Keratinocyte (primary cell): ENCODE data around the gene THBS4. TPM values are rescaled to one million over a fixed set of nuclear protein-coding genes. Genes with fewer than 3 reads are reported as not detected.

Source experiments
- DNase-seq: peaks from one replicate; pipeline ENCODE4 v3.0.0-alpha.2; 2011; ENCODE audit warnings: low read depth, missing footprints, low spot score
- FAIRE-seq: peaks from 2 replicates; lab custom pipeline; 2011; peaks lifted over from hg19 to GRCh38; lab: Jason Lieb, UNC
- H2AFZ ChIP-seq: 2 replicates; pipeline ENCODE4 v1.6.0; 2012; ENCODE audit warnings: low read length, control low read depth, inconsistent platforms; ENCODE audit not compliant: control insufficient read depth
- H3K27ac ChIP-seq: 2 replicates; pipeline ENCODE4 v1.5.1; 2011; ENCODE audit warnings: low read length; ENCODE audit not compliant: control insufficient read depth, insufficient read depth
- H3K27me3 ChIP-seq: 3 replicates; pipeline ENCODE4 v1.6.0; 2011; ENCODE audit warnings: low read length; ENCODE audit not compliant: control insufficient read depth, insufficient read depth; ENCODE audit errors: extremely low read depth
- H3K36me3 ChIP-seq, 2 experiments: 2 replicates in 1 of 2; 3 replicates in 1 of 2; pipeline ENCODE4 v1.5.1; 2011; ENCODE audit warnings: low read length in 2 of 2, mild to moderate bottlenecking in 1 of 2; ENCODE audit not compliant: control insufficient read depth in 2 of 2, insufficient read depth in 2 of 2; ENCODE audit errors: extremely low read depth in 1 of 2
- H3K4me1 ChIP-seq: 3 replicates; pipeline ENCODE4 v1.5.1; 2011; ENCODE audit warnings: low read length; ENCODE audit not compliant: control insufficient read depth, insufficient read depth; ENCODE audit errors: extremely low read depth
- H3K4me2 ChIP-seq: 3 replicates; pipeline ENCODE4 v1.6.0; 2011; ENCODE audit warnings: low read depth, low read length; ENCODE audit not compliant: control insufficient read depth, insufficient read depth; ENCODE audit errors: extremely low read depth
- H3K4me3 ChIP-seq, 3 experiments: fragments of 200-600 bp in 1 of 3; sonication (generic) in 1 of 3; 2 replicates in 2 of 3; 3 replicates in 1 of 3; pipeline ENCODE4 v1.5.1; 2011 to 2016; ENCODE audit warnings: low read length in 3 of 3, mild to moderate bottlenecking in 3 of 3, control low read depth in 2 of 3, inconsistent platforms in 1 of 3, low read depth in 1 of 3, mixed read lengths in 1 of 3, mixed run types in 1 of 3, moderate library complexity in 1 of 3; ENCODE audit not compliant: control insufficient read depth in 2 of 3, insufficient read depth in 2 of 3; ENCODE audit errors: extremely low read depth in 1 of 3
- H3K79me2 ChIP-seq: 2 replicates; pipeline ENCODE4 v1.6.0; 2012; ENCODE audit warnings: low read length; ENCODE audit not compliant: control insufficient read depth, insufficient read depth
- H3K9ac ChIP-seq: 3 replicates; pipeline ENCODE4 v1.6.0; 2011; ENCODE audit warnings: low read length; ENCODE audit not compliant: control insufficient read depth, insufficient read depth; ENCODE audit errors: extremely low read depth
- H3K9me1 ChIP-seq: 3 replicates; pipeline ENCODE4 v1.6.0; 2011; ENCODE audit warnings: low read length; ENCODE audit not compliant: control insufficient read depth, insufficient read depth; ENCODE audit errors: extremely low read depth
- H3K9me3 ChIP-seq: 2 replicates; pipeline ENCODE4 v1.5.1; 2012; ENCODE audit warnings: low read depth, low read length; ENCODE audit not compliant: control insufficient read depth
- H4K20me1 ChIP-seq: 3 replicates; pipeline ENCODE4 v1.6.0; 2011; ENCODE audit warnings: low read length; ENCODE audit not compliant: control insufficient read depth, insufficient read depth; ENCODE audit errors: extremely low read depth
- CTCF ChIP-seq, 3 experiments: IDR thresholded peaks in 1 of 3; conservative IDR thresholded peaks in 1 of 3; optimal IDR thresholded peaks in 1 of 3; 2 replicates in 2 of 3; 3 replicates in 1 of 3; pipeline versions ENCODE3 to v1.5.1; 2011; ENCODE audit warnings: low read length in 3 of 3, mild to moderate bottlenecking in 3 of 3, moderate library complexity in 2 of 3, control low read depth in 1 of 3, inconsistent platforms in 1 of 3; ENCODE audit not compliant: insufficient read depth in 2 of 3; ENCODE audit errors: extremely low read depth in 1 of 3
- EZH2 ChIP-seq: IDR thresholded peaks from one replicate; pipeline ENCODE4 v1.6.1; 2012; ENCODE audit warnings: inconsistent platforms, mild to moderate bottlenecking, low read length, moderate library complexity
- dilution Hi-C: fragments of 300-500 bp; cut with MboI; formaldehyde crosslinking; loops from one replicate; pipeline ENCODE4 v1.7.0; 2020; ENCODE audit warnings: low sequenced_read_pairs; ENCODE audit not compliant: extremely low pct_ligation_motif_present
- polyA plus RNA-seq, 5 experiments: library from polyadenylated mRNA; depleted of rRNA in 3 of 5; stranded (reverse) in 3 of 5; stranded (forward) in 1 of 5; unstranded in 1 of 5; fragments of >200 nt; gene quantifications; 1 replicate in 1 of 5; 2 replicates in 3 of 5; 3 replicates in 1 of 5; pipeline versions ENCODE4 v1.2.1 to v1.2.3, GENCODE V29; 2011 to 2012; ENCODE audit warnings: missing spikeins in 2 of 5, low read depth in 1 of 5, low replicate concordance in 1 of 5

The THBS4 gene
- polyA plus RNA-seq, 1 donor (not counting 4 experiments of a cell fraction or from before 2014, with no cell fraction given) = 0.47 TPM

GRCh38 chr5:80048084-80048780 is 13.1 kb downstream of the THBS4 start:
- Histone ChIP-seq H3K27ac (no peak overlapping the region), H3K4me1 (no peaks in the 10 kb centered on the region), H2AFZ (no peak overlapping the region), H4K20me1 (no peaks in the 10 kb centered on the region), H3K9ac (no peak overlapping the region), H3K27me3 (peaks cover 6% of the 10 kb centered on the region), H3K4me3 (no peak overlapping the region), H3K79me2 (no peaks in the 10 kb centered on the region), H3K4me2 (no peak overlapping the region), H3K9me3 (no peaks in the 10 kb centered on the region), H3K9me1 (no peaks in the 10 kb centered on the region), H3K36me3 (no peaks in the 10 kb centered on the region)
- FAIRE-seq (no peak), DNase-seq (no peak)
- dilution Hi-C loops = no loop called here
- TF ChIP-seq CTCF (optimal IDR thresholded peaks at IDR 0.05 in 1 of 3, IDR thresholded peaks at IDR 0.05 in 1 of 3, conservative IDR thresholded peaks at IDR 0.05 in 1 of 3; ENCODE audit: extremely low read depth in 1 of 3, insufficient read depth in 2 of 3, low read length in 3 of 3) = no peak
- no peak for TF ChIP-seq EZH2

- Histone ChIP-seq H3K9me3 (no peaks in the 10 kb centered on the region), H3K9me1 (no peaks in the 10 kb centered on the region), H3K36me3 (no peaks in the 10 kb centered on the region), H3K27ac (no peak overlapping the region), H4K20me1 (no peaks in the 10 kb centered on the region), H3K4me1 (peaks cover 10% of the 10 kb centered on the region), H3K4me2 (no peak overlapping the region), H3K4me3 (no peak overlapping the region), H2AFZ (no peak overlapping the region), H3K79me2 (no peaks in the 10 kb centered on the region), H3K9ac (no peak overlapping the region), H3K27me3 (peaks cover 5% of the 10 kb centered on the region)
- TF ChIP-seq CTCF (optimal IDR thresholded peaks at IDR 0.05 in 1 of 3, IDR thresholded peaks at IDR 0.05 in 1 of 3, conservative IDR thresholded peaks at IDR 0.05 in 1 of 3; ENCODE audit: extremely low read depth in 1 of 3, insufficient read depth in 2 of 3, low read length in 3 of 3) (no peak), EZH2 (no peak)
- FAIRE-seq (no peak), DNase-seq (no peak)
- dilution Hi-C loops = no loop called here
Measured at GRCh38 chr5:80052464-80052863, 17.3 kb downstream of the THBS4 start.
